ENCODE data around the gene ZSWIM1. TPM values are rescaled to one million over a fixed set of nuclear protein-coding genes. Genes with fewer than 3 reads are reported as not detected.

The ZSWIM1 gene
- total and polyA plus RNA-seq, 2 of the 8 experiments (the other 6 are each of a cell fraction or from before 2014, with no cell fraction given): 14.1 to 15.6 TPM

GRCh38 chr20:45851501-45851900, 29.5 kb upstream of the ZSWIM1 start:
- H3K27ac ChIP-seq (ENCODE audit: low read depth, low read length): no peak overlapping the region
- TF ChIP-seq SP4 (IDR thresholded peaks at IDR 0.05; ENCODE audit: low read length) (no peak), CBX8 (IDR thresholded peaks at IDR 0.05; ENCODE audit: borderline replicate concordance, low read depth, low read length) (no peak), RNF2 (IDR thresholded peaks at IDR 0.05; ENCODE audit: borderline replicate concordance, low read depth, low read length, missing control alignments, poor library complexity, severe bottlenecking) (no peak)
- peaks cover 0 to 27% (median 0%) of the 10 kb centered on the region in 4 experiments; a peak in 3 of 8 replicates for H3K36me3 ChIP-seq (ENCODE audit: control insufficient read depth in 2 of 4, insufficient read depth in 4 of 4, low read length in 3 of 4)
- no peak overlapping the region for H4K5ac ChIP-seq (ENCODE audit: insufficient read length, low read depth, low read length)
- ChIA-PET CTCF (ENCODE audit: partially characterized antibody) (interaction anchor here (1.9 to 2.0 kb wide), 2 partner anchors 11 to 26 kb away, joined by 5 to 7 read pairs; no protein-coding TSS in a partner anchor), POLR2A (ENCODE audit: partially characterized antibody) (interaction anchor here (1.1 to 9.9 kb wide), 4 partner anchors 13 to 39 kb away, joined by 3 to 178 read pairs (median 5); partner anchors contain the start of gene SNX21)
- DNase-seq (ENCODE audit: low read depth in 1 of 2, low spot score in 2 of 2) (no peak), FAIRE-seq (no peak)
- no peaks in the 10 kb centered on the region; the same call in 1 of the 2 replicates for H3K23me2 ChIP-seq (ENCODE audit: low read depth, low read length)
- H3K4me2 ChIP-seq (ENCODE audit: insufficient read depth in 1 of 2, low read depth in 2 of 2, low read length in 2 of 2): no peak overlapping the region
- peaks cover 0 to 19% of the 10 kb centered on the region in 2 experiments; a peak in 2 of 4 replicates for H3K79me2 ChIP-seq (ENCODE audit: control insufficient read depth in 1 of 2, insufficient read depth in 2 of 2, low read length in 2 of 2)
- H4K8ac ChIP-seq (ENCODE audit: extremely low read depth, insufficient read depth, low read length): no peak overlapping the region
- H2AFZ ChIP-seq (ENCODE audit: low read length): no peak overlapping the region
- H3K18ac ChIP-seq (ENCODE audit: extremely low read depth, low read length): no peak overlapping the region; the same call in 1 of the 2 replicates
- H3K23ac ChIP-seq (ENCODE audit: insufficient read length): no peak overlapping the region
- H4K91ac ChIP-seq (replicated peaks; ENCODE audit: insufficient read length, low read length): no peak overlapping the region
- no peak overlapping the region for H3K4me3 ChIP-seq (ENCODE audit: extremely low read depth in 1 of 4, insufficient read depth in 2 of 4, low read depth in 3 of 4, low read length in 4 of 4)
- H2AK5ac ChIP-seq (ENCODE audit: low read depth, low read length): no peak overlapping the region
- H2BK15ac ChIP-seq (ENCODE audit: low read length): no peak overlapping the region
- no peaks in the 10 kb centered on the region for H3K27me3 ChIP-seq (replicated peaks in 1 of 4; ENCODE audit: control insufficient read depth in 3 of 4, extremely low read depth in 1 of 4, insufficient read depth in 3 of 4, low read length in 3 of 4)
- no peak overlapping the region for H2BK20ac ChIP-seq (ENCODE audit: low read length)
- no peak overlapping the region for H3K14ac ChIP-seq (ENCODE audit: insufficient read length)
- H3K9ac ChIP-seq (replicated peaks in 1 of 4; ENCODE audit: extremely low read depth in 1 of 4, low read depth in 3 of 4, low read length in 3 of 4): no peak overlapping the region
- H3K79me1 ChIP-seq (ENCODE audit: low read depth, low read length): no peaks in the 10 kb centered on the region; the same call in 1 of the 2 replicates
- H2BK120ac ChIP-seq (replicated peaks; ENCODE audit: low read depth, low read length): no peak overlapping the region
- H2BK12ac ChIP-seq (ENCODE audit: low read depth, low read length): 0 out of 2 replicates have a peak overlapping the region, but pooled peaks have one; percentile 5
- no peak overlapping the region for H2BK5ac ChIP-seq (ENCODE audit: low read depth, low read length)
- peaks cover 4 to 16% (median 12%) of the 10 kb centered on the region in 4 experiments for H3K4me1 ChIP-seq (replicated peaks in 1 of 4; ENCODE audit: control insufficient read depth in 3 of 4, insufficient read depth in 4 of 4, low read length in 3 of 4)
- H4K20me1 ChIP-seq (replicated peaks in 1 of 2; ENCODE audit: control insufficient read depth in 1 of 2, insufficient read depth in 2 of 2, low read length in 2 of 2): no peaks in the 10 kb centered on the region
- no peak overlapping the region for H3K56ac ChIP-seq (replicated peaks; ENCODE audit: insufficient read length, low read depth, low read length)
- no peak overlapping the region for H3K4ac ChIP-seq (replicated peaks; ENCODE audit: insufficient read length, low read depth, low read length)
- H3K9me3 ChIP-seq (ENCODE audit: insufficient read depth in 2 of 2, low read depth in 1 of 2, low read length in 1 of 2): no peaks in the 10 kb centered on the region

Data from H1 (cell line).